ENCODE results near the gene AKT1S1. TPM values are rescaled to one million over a fixed set of nuclear protein-coding genes. Genes with fewer than 3 reads are reported as not detected.
A peak's percentile ranks its signal among the peaks of the same experiment; 100 is the strongest.

The AKT1S1 gene
- total and polyA plus RNA-seq, 2 donors from 2014 or later = 33.7 to 47.2 TPM

GRCh38 chr19:49853852-49854377 is 23.2 kb downstream of the AKT1S1 start:
- Histone ChIP-seq H3K9ac (ENCODE audit: low read length in 3 of 3) (no peak overlapping the region), H3K4me3 (ENCODE audit: low read length in 3 of 3) (no peak overlapping the region), H3K36me3 (ENCODE audit: control insufficient read depth in 2 of 3, insufficient read depth in 3 of 3, low read length in 3 of 3) (peaks cover 0 to 19% (median 9%) of the 10 kb centered on the region in 3 donors), H3K27ac (ENCODE audit: low read depth in 2 of 2, low read length in 2 of 2) (no peak overlapping the region), H3K9me3 (ENCODE audit: control insufficient read depth in 2 of 3, insufficient read depth in 1 of 3, low read length in 3 of 3) (no peaks in the 10 kb centered on the region), H3K4me1 (ENCODE audit: control insufficient read depth in 2 of 3, insufficient read depth in 2 of 3, low read depth in 1 of 3, low read length in 3 of 3) (peaks cover 0 to 17% (median 9%) of the 10 kb centered on the region in 3 donors), H3K27me3 (ENCODE audit: control insufficient read depth, insufficient read depth, low read length) (no peaks in the 10 kb centered on the region)
- intact Hi-C loops (cut with DNase I) = no loop called here
- no peak for TF ChIP-seq CTCF (IDR thresholded peaks at IDR 0.05; ENCODE audit: borderline replicate concordance, extremely low read depth, insufficient read depth)
- FAIRE-seq (no peak), DNase-seq (no peak)

GRCh38 chr19:49852631-49853126 is 24.5 kb downstream of the AKT1S1 start:
- no peak overlapping the region for H3K27ac ChIP-seq (ENCODE audit: low read depth in 2 of 2, low read length in 2 of 2)
- intact Hi-C loops (cut with DNase I) = no loop called here
- FAIRE-seq (no peak), DNase-seq (peak in 1 of 5 donors; percentile 34)
- no peaks in the 10 kb centered on the region for H3K27me3 ChIP-seq (ENCODE audit: control insufficient read depth, insufficient read depth, low read length)
- H3K4me3 ChIP-seq (ENCODE audit: low read length in 3 of 3) = peak overlapping the region; percentile 62 to 77 (median 76)
- H3K36me3 ChIP-seq (ENCODE audit: control insufficient read depth in 2 of 3, insufficient read depth in 3 of 3, low read length in 3 of 3) = peaks cover 0 to 19% (median 9%) of the 10 kb centered on the region in 3 donors
- peak overlapping the region in 2 of 3 donors; percentile 34 to 51 for H3K9ac ChIP-seq (ENCODE audit: low read length in 3 of 3)
- no peaks in the 10 kb centered on the region for H3K9me3 ChIP-seq (ENCODE audit: control insufficient read depth in 2 of 3, insufficient read depth in 1 of 3, low read length in 3 of 3)
- peaks cover 0 to 17% (median 9%) of the 10 kb centered on the region in 3 donors for H3K4me1 ChIP-seq (ENCODE audit: control insufficient read depth in 2 of 3, insufficient read depth in 2 of 3, low read depth in 1 of 3, low read length in 3 of 3)
- TF ChIP-seq CTCF (IDR thresholded peaks at IDR 0.05; ENCODE audit: borderline replicate concordance, extremely low read depth, insufficient read depth) = no peak

- peak overlapping the region; percentile 62 to 77 (median 76) for H3K4me3 ChIP-seq (ENCODE audit: low read length in 3 of 3)
- no peak for FAIRE-seq
- peak overlapping the region; percentile 98 to 99 for H3K27ac ChIP-seq (ENCODE audit: low read depth in 2 of 2, low read length in 2 of 2)
- DNase-seq = peak; percentile 65 to 91 (median 83)
- H3K27me3 ChIP-seq (ENCODE audit: control insufficient read depth, insufficient read depth, low read length) = no peaks in the 10 kb centered on the region
- H3K4me1 ChIP-seq (ENCODE audit: control insufficient read depth in 2 of 3, insufficient read depth in 2 of 3, low read depth in 1 of 3, low read length in 3 of 3) = peaks cover 0 to 17% (median 9%) of the 10 kb centered on the region in 3 donors
- no peaks in the 10 kb centered on the region for H3K9me3 ChIP-seq (ENCODE audit: control insufficient read depth in 2 of 3, insufficient read depth in 1 of 3, low read length in 3 of 3)
- no peak for TF ChIP-seq CTCF (IDR thresholded peaks at IDR 0.05; ENCODE audit: borderline replicate concordance, extremely low read depth, insufficient read depth)
- peaks cover 0 to 12% (median 6%) of the 10 kb centered on the region in 3 donors for H3K36me3 ChIP-seq (ENCODE audit: control insufficient read depth in 2 of 3, insufficient read depth in 3 of 3, low read length in 3 of 3)
- intact Hi-C loops (cut with DNase I) = no loop called here
- H3K9ac ChIP-seq (ENCODE audit: low read length in 3 of 3) = peak overlapping the region; percentile 34 to 51 (median 42)
Measured at GRCh38 chr19:49851456-49852259, 25.5 kb downstream of the AKT1S1 start.

All from kidney (tissue), 14 donors.